Stimulated activated naive CD8-positive, alpha-beta T cell treated with anti-CD3 and anti-CD28 coated beads, Interleukin-15, amount 100 ng/mL, for 72 hours (primary cell): ENCODE data around the gene IRF1.
A peak's percentile ranks its signal among the peaks of the same experiment; 100 is the strongest.

Source experiments
- ATAC-seq: fragments of 150-1000 bp; cut with Tn5 transposase; 2 replicates; pipeline ENCODE4 v1.10.0; 2021; ENCODE audit warnings: mild to moderate bottlenecking, moderate library complexity
- DNase-seq, 2 donors: peaks; one replicate each; pipeline ENCODE4 v3.0.0; 2021 to 2022
- H3K27ac Mint-ChIP-seq, 2 donors: one replicate each; pipeline ENCODE4 v1.8.0; 2022; ENCODE audit warnings: mild to moderate bottlenecking in 2 of 2, mixed read lengths in 2 of 2, moderate library complexity in 2 of 2
- H3K27me3 Mint-ChIP-seq: one replicate; pipeline ENCODE4 v1.8.0; 2022; ENCODE audit warnings: mixed read lengths
- H3K4me1 Mint-ChIP-seq: one replicate; pipeline ENCODE4 v1.8.0; 2022; ENCODE audit warnings: mild to moderate bottlenecking, mixed read lengths
- H3K4me3 Mint-ChIP-seq, 2 donors: one replicate each; pipeline ENCODE4 v1.8.0; 2022; ENCODE audit warnings: mild to moderate bottlenecking in 2 of 2, mixed read lengths in 2 of 2, moderate library complexity in 1 of 2
- H3K9me3 Mint-ChIP-seq, 2 donors: one replicate each; pipeline ENCODE4 v1.8.0; 2022; ENCODE audit warnings: mixed read lengths in 2 of 2

The IRF1 gene

DNA sequence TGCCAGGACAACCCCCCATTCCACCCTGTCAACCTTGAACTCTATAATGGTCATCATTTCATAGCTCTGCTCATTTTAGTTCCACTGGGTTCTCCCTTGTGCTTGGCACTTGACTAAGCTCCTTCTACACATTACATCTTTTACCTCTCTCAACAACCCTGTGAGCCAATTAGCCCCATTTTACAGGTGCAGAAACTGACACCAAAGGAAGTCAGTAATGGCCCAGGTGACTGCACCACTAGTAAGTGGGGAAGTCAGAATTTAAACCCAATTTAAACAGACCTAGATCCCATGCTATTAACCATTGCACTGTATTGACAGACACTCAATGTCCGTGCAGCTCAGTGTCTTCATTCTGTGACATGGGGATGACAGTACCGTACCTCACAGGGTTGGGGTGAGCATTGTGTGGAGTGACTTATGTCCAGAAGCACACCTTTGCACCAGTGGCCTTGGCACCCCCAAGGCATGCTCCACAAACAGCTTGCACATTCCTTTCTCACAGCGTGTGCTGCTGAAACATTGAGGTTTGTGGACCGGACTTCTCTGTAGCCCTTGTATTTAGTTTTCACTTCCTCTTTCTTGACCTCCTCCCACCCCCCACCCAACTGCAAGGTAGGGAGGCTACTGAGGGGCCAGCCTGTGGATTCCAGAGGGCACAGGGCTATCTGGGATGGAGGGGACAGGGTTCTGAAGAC, 23.1 kb downstream of the IRF1 start:
- no peaks in the 10 kb centered on the region for H3K27me3 Mint-ChIP-seq
- H3K9me3 Mint-ChIP-seq: no peaks in the 10 kb centered on the region
- peak overlapping the region in 1 of 2 donors; percentile 55 for H3K27ac Mint-ChIP-seq
- no peak for DNase-seq
- peaks cover 99% of the 10 kb centered on the region for H3K4me1 Mint-ChIP-seq
- no peak for ATAC-seq
- H3K4me3 Mint-ChIP-seq: peak overlapping the region; percentile 55 to 82

DNA sequence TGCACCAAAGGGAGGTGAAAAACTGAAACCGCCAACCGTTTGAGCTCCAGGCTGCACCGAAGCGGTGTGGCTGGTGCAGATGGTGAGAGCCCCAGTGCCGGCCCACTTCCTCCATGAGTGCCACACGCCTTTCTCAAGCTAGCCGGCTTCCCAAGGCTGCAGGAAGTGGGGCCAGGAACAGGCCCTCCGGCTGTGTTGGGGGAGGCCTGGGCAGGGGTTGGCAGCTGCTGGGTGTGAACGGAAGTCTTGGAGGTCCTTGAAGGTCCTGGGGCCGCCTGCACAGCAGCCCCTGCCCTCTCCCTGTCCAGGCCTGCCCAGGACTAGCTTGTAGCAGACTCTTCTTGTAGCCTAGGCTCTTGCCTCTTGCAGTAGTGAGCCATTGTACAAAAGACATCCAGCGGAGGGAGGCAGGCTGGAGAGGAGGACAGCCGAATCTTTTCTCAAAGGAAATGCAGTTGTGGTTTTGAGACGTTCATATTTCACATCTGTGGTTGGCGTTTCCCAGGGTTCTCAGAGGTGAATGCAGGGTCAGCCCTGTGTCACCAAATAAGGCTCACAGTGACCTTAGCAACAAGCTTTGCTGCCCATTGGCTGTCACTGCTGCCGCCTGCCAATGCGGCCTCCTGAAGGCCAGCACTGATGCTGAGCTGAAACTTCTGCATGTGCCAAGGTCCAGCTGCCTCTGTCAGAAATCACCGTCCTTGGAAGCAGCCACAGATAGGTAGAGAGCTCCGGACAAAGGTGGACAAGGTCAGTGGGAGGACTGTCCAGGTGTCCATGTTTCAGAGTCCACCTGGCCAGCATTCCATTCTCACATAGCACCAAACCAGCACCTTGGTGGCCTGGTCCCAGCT, 23.9 kb downstream of the IRF1 start:
- peak overlapping the region; percentile 58 to 82 for H3K4me3 Mint-ChIP-seq
- H3K4me1 Mint-ChIP-seq: peaks cover 99% of the 10 kb centered on the region
- no peaks in the 10 kb centered on the region for H3K27me3 Mint-ChIP-seq
- peak overlapping the region; percentile 76 to 89 for H3K27ac Mint-ChIP-seq
- DNase-seq: peak; percentile 62 to 74
- H3K9me3 Mint-ChIP-seq: no peaks in the 10 kb centered on the region
- ATAC-seq: peak; percentile 83

DNA sequence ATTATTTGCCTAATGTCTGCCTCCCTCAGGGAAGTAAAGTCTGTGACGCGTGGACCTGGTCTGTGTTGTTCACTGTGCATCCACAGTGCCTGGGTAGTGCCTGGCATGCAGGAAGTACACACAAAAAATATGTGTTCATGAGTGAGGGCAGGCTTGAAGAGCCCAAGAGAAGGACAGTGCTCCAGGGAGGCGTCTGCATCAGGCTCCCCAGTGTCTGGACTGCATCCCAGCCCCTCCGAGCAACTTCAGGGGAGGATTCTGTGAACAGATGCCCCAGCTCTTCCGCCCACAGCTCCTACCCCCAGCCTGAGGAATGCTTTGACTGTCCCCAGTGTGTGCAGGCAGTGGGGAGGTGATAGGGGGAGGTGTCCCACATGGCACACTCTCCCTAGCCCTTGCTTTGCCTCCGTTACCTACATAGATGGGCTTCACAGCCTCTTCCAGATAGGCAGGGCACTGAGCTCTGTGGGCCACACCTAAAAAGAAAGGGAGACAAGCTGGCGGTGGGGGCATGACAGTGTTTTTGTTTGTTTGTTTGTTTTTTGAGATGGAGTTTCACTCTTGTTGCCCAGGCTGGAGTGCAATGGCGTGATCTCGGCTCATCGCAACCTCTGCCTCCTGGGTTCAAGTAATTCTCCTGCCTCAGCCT, 25.4 kb downstream of the IRF1 start:
- H3K27ac Mint-ChIP-seq: peak overlapping the region; percentile 71 to 86
- ATAC-seq: no peak
- H3K27me3 Mint-ChIP-seq: no peaks in the 10 kb centered on the region
- H3K4me1 Mint-ChIP-seq: peaks cover 97% of the 10 kb centered on the region
- peaks cover 6 to 7% of the 10 kb centered on the region in 2 donors for H3K9me3 Mint-ChIP-seq
- no peak for DNase-seq
- H3K4me3 Mint-ChIP-seq: peak overlapping the region; percentile 60 to 82

DNA sequence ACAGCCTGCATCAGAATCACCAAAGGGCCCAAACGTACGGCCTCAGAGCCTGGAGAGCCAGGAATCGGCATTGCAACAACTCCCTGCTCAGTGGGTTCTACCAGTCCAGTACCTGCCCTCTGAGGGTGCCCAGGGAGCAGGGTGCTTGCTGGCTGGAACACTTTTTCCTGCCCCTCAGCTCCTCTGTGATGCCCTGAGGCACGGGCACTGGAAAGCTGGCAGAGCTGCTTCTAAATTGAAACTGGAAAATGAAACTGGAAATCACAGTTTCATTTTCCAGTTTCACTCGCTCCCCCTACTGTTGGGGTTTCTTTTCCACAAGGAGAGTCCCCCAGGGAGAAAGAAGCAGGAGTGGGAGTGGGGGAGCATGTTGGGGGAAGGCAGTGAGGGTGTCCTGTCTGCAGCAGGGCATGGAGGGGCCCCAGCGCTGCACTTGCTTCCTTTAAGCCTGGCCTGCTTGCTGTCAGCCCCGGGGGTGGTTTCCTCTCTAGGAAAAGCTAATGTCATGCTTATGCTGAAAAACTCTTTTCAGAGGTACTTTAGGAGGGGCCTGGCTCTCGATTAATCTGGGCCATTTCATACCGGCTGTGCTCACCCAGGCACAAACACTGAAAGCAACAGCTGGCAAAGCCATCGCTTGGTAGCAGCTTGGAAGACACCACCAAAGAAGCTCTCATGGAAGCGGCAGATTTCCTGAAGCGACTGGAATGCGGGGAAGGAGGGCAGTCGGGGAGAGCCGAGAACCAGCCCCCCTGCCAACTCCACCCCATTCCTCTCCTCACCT, 26.2 kb downstream of the IRF1 start:
- DNase-seq (peak in 1 of 2 donors; percentile 36), ATAC-seq (peak; percentile 36)
- H3K27me3 Mint-ChIP-seq: no peaks in the 10 kb centered on the region
- H3K9me3 Mint-ChIP-seq: peaks cover 6 to 7% of the 10 kb centered on the region in 2 donors
- H3K27ac Mint-ChIP-seq: peak overlapping the region; percentile 71 to 86
- peaks cover 97% of the 10 kb centered on the region for H3K4me1 Mint-ChIP-seq
- peak overlapping the region; percentile 60 to 82 for H3K4me3 Mint-ChIP-seq

DNA sequence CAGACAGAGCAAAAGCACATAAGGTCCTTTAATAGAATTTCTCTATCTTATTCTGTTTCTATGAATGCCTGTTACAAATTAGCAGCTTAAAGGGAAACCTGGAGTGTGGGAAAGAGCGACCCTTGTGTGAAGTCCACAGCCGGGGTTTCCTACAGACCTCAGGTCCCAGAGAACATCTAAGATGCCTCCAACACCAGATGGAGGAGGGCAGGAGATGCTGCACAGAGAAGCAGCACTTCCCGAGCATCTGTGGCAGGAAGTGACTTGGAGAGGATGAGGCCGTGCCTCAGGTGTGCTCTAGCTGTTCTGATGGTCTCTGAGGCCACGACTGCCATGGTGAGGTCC, 26.8 kb downstream of the IRF1 start:
- H3K4me3 Mint-ChIP-seq: peak overlapping the region; percentile 60 to 82
- H3K4me1 Mint-ChIP-seq: peaks cover 97% of the 10 kb centered on the region
- DNase-seq (no peak), ATAC-seq (no peak)
- no peak overlapping the region for H3K27ac Mint-ChIP-seq
- peaks cover 6 to 7% of the 10 kb centered on the region in 2 donors for H3K9me3 Mint-ChIP-seq
- no peaks in the 10 kb centered on the region for H3K27me3 Mint-ChIP-seq

DNA sequence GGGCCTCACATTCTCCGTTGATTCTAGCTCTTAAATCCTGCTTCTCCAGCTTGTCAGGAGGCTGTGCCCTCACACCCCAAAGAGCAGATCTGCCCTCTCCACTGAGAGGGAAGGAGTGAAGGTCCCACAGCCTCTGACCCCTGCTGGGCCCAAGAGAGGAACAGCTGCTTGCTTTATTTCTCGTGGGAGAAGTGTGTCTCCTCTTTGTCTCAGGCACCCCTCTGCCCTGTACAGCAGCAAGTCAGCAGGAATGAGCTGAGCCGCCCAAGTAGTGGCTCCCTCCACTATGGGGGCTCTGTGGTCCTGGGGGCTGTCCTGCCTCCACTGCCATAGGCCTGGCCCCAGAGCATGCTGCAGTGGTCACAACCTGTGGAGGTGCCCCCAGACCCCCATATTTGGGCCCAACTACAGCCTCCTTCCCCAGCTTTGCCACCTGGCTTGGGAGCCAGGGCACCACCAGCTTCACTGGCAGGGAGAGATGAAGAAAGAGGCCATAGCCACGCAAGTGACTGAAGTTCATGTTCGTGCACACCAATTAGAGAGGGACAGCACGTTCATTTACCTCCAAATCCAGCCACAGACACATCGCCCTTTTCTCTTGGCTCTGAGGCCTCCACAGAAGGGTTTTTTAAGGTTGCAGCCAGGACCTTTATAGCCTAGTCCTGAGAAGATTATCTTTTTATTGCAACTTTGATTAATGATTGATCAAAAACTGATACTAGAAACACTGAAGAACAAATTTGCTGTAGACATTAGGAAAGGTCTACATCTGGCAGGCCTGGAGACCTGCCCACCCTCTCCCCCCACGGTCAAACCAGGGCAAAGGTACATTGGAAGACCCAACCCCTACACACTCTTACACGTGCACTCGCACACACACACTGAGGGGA, 27.5 kb downstream of the IRF1 start:
- ATAC-seq: no peak
- Mint-ChIP-seq H3K4me3 (peak overlapping the region; percentile 60 to 82), H3K27ac (peak overlapping the region in 1 of 2 donors; percentile 68), H3K4me1 (peaks cover 97% of the 10 kb centered on the region), H3K27me3 (no peaks in the 10 kb centered on the region), H3K9me3 (peaks cover 6 to 7% of the 10 kb centered on the region in 2 donors)
- DNase-seq: no peak

DNA sequence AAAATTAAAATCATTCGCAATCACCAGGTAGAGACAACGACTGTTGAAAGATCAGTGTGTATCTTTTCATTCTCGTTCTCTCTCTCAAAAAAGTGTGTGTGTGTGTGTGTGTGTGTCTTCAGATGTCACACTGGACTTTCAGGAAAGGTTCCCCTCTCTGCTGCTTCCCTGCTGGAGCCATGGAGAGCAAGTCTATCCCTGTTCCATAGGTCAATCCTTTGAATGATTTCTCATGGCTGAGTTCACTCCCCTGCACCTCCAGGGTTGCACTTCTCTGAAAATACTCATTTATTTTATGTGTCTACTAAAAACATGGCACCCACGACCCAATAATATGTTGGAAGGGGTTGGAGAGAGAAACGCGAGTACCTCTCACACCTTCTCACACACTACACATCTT, 28.2 kb downstream of the IRF1 start:
- ATAC-seq: no peak
- no peak overlapping the region for H3K4me3 Mint-ChIP-seq
- H3K27ac Mint-ChIP-seq: no peak overlapping the region
- no peak for DNase-seq
- H3K4me1 Mint-ChIP-seq: peaks cover 97% of the 10 kb centered on the region
- H3K9me3 Mint-ChIP-seq: peaks cover 6 to 7% of the 10 kb centered on the region in 2 donors
- H3K27me3 Mint-ChIP-seq: no peaks in the 10 kb centered on the region

DNA sequence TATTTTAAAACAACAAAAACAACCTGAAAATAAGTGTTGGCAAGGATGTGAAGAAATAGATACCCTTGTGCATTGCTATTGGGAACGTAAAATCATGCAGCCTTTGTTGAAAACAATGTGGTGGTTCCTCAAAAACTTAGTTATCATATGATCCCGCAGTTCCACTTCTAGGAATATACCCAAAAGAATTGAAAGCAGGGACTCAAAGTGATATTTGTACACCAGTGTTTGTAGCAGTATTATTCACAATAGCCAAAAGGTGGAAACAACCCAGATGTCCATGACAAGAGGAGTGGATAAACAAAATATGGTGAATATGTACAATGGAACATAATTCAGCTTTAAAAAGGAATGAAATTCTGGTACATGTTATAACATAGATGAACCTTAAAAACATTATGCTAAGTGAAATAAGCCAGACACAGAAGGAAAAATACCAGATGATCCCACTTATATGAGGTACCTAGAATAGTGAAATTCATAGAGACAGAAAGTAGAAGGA, 29.0 kb downstream of the IRF1 start:
- Mint-ChIP-seq H3K27ac (no peak overlapping the region), H3K4me1 (peaks cover 97% of the 10 kb centered on the region), H3K9me3 (peaks cover 6 to 7% of the 10 kb centered on the region in 2 donors), H3K27me3 (no peaks in the 10 kb centered on the region), H3K4me3 (no peak overlapping the region)
- no peak for ATAC-seq
- DNase-seq: no peak

DNA sequence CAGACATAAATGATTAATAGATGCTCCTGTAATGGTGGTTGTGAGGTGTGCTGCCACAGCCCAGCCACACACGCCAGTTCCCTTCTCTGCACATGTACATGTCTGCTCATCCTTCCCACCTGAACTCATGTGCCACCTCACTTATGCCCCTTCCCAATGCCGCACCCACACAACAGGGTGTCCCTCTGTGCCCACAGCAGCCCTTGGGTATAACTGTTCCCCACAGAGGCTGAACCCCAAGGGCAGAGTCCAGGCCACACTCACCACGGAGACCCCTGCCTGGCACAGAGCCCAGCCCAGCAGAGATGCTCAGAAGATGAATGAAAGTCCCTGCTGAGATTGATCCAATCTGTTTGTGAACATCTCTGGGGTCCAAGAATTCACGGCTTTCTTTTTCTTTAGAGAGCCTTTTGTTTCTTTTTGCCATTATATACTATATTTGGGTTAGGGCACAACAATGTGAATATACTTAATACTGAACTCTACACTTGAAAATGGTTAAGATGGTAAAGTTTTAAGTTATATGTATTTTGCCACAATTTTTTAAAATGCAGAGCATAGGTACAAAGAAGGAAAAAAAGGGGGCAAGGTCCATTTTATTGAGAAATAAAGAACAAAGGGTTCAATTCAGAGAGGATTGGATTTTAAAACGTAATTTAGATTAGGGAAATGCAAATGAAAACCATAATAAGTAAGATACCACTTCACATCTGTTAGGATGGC, 29.6 kb downstream of the IRF1 start:
- Mint-ChIP-seq H3K4me1 (peaks cover 97% of the 10 kb centered on the region), H3K9me3 (peaks cover 6 to 7% of the 10 kb centered on the region in 2 donors)

DNA sequence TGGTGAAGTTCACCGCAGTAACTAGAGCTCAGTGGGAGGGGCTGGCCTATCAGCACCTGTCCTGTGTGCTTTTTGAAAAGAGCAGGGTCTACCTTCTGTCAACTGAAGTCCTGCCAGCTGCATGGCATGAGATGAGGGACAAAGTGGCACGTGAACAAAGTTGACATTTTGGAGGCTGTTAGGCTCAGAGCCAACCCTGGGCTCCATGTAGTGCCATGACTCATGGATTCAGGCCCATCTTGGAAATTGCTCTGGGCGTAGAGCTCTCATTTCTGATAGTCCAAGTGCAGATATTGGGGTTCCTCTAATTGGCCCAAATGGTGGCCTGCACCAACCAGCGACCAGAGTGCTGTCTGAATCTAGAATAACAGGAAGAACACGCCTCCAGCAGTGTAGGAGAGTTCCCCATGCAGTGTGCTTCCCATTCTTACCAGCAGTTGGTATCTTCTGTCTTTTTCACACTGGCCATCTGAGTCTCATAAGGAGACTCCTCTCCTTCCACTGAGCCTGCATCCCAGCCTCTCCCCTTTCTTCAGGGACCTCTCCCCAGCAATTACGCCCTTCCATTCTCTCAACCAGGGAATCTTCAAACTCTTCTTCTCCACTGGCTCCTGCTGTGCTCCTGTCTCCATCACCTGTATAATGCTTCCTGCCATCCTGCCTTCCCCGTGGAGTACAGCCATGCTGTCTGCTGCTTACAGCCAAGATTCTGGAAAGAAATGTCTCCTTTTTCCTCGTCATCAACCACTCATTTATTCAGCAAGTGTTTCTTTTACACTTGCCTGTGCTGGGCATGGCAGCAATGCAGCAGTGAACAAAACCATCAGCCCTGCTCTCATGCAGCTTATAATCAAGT, 30.4 kb downstream of the IRF1 start:
- no peak for ATAC-seq
- Mint-ChIP-seq H3K27ac (peak overlapping the region; percentile 99), H3K27me3 (no peaks in the 10 kb centered on the region), H3K4me3 (peak overlapping the region; percentile 70), H3K9me3 (peaks cover 6 to 7% of the 10 kb centered on the region in 2 donors), H3K4me1 (peaks cover 97% of the 10 kb centered on the region)
- DNase-seq: no peak

More for the DNA sequence above, 29.6 kb downstream of the IRF1 start:
- DNase-seq: no peak
- no peak for ATAC-seq
- no peaks in the 10 kb centered on the region for H3K27me3 Mint-ChIP-seq
- peak overlapping the region; percentile 74 to 94 for H3K27ac Mint-ChIP-seq
- H3K4me3 Mint-ChIP-seq: peak overlapping the region; percentile 57 to 69

DNA sequence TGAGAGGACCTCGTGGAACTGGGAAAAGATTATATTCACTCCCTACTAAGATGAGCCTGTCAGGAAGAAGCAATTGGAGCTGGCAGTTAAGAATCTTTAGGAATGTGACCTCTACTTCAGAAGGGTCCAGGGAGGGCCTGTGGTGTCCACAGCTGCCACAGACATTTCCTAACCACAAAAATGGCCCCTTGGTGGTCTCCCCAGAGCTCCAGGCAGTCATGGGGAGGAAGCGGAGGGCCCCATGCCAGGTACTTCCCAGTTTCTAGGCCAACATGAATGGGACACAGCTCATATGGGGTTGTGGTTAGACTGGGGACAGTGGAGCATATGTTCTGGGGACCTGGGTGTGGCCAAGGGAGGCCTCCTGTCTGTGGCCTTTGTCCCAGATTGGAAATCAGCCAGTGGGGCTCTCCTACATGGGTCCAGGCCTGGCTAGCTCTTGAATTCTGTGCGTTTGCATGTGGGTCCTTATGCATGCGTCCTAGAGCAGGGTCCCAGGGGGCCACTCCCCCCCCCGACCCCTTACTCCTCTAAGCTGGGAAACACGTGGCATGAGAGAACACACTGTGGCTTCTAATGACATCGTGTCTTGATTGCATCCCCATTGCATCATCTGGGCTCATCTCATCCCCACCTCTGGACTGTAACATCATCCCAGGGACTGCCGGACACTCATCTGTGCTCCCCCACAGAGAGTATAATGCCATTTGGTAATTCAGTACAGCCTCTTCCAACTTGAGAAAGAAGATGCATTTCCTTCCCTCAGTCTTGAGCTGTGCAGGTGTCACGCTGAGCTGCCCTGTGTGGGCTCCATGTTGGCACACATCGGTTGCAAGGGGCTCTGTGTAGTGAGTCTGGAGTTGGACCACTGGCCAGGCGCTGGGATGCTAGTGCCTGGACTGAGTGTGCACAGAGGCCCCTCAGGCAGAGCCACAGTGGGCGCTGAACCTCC, 31.3 kb downstream of the IRF1 start:
- ATAC-seq (peak; percentile 35), DNase-seq (peak; percentile 50 to 59)
- Mint-ChIP-seq H3K27me3 (no peaks in the 10 kb centered on the region), H3K27ac (peak overlapping the region; percentile 99), H3K9me3 (peaks cover 6 to 7% of the 10 kb centered on the region in 2 donors), H3K4me1 (peaks cover 97% of the 10 kb centered on the region), H3K4me3 (peak overlapping the region; percentile 70)

DNA sequence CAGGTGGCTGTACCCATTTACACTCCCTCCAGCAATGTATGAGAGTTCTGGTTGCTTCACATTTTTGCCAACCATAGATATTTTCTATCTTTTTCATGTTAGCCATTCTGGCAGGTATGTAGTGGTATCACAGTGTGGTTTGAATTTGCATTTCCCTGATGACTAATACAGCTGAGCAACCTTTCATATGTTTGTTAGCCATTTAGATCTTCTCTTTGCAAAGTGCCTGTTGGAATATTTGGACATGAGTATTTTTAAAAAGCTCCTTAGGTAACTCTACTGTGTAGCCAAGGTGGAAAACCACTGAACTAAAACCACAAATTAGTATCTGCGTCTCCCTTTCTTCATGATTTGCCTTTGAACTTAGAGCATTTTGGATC, 31.9 kb downstream of the IRF1 start:
- Mint-ChIP-seq H3K9me3 (peaks cover 6 to 7% of the 10 kb centered on the region in 2 donors), H3K4me3 (peak overlapping the region; percentile 70), H3K4me1 (peaks cover 97% of the 10 kb centered on the region), H3K27me3 (no peaks in the 10 kb centered on the region), H3K27ac (peak overlapping the region; percentile 99)
- DNase-seq (no peak), ATAC-seq (peak; percentile 59)
